ENCODE measurements around the gene STX5. TPM values are rescaled to one million over a fixed set of nuclear protein-coding genes. Genes with fewer than 3 reads are reported as not detected.

STX5 gene
- polyA plus RNA-seq, 3 donors = 36.4 to 39.6 (median 38.5) TPM

GRCh38 chr11:62847767-62848314, 16.0 kb upstream of the STX5 start:
- no CpG with 5 or more reads among the region's 1 CpG for WGBS (ENCODE audit: insufficient coverage)
- Histone ChIP-seq H3K4me2 (replicated peaks; ENCODE audit: extremely low read depth, low read length, poor library complexity, severe bottlenecking) (no peak overlapping the region), H3K9me3 (replicated peaks in 1 of 2; ENCODE audit: control insufficient read depth in 1 of 2, insufficient read depth in 1 of 2, low read length in 2 of 2) (no peaks in the 10 kb centered on the region), H3K27me3 (ENCODE audit: control insufficient read depth in 2 of 2, insufficient read depth in 2 of 2, low read length in 2 of 2) (no peaks in the 10 kb centered on the region), H3K4me3 (replicated peaks in 1 of 3; ENCODE audit: low read depth in 2 of 3, low read length in 3 of 3) (no peak overlapping the region), H3K79me2 (ENCODE audit: insufficient read depth, low read length) (peaks cover 2% of the 10 kb centered on the region), H4K20me1 (ENCODE audit: insufficient read depth, low read length) (peaks cover 10% of the 10 kb centered on the region), H2AFZ (ENCODE audit: insufficient read depth, low read depth, low read length, poor library complexity, severe bottlenecking) (no peak overlapping the region), H3K4me1 (ENCODE audit: control insufficient read depth in 1 of 2, insufficient read depth in 2 of 2, low read length in 2 of 2) (peaks cover 1 to 3% of the 10 kb centered on the region in 2 donors), H3K9ac (ENCODE audit: insufficient read depth, low read length, poor library complexity, severe bottlenecking) (no peak overlapping the region), H3K27ac (ENCODE audit: low read depth in 1 of 2, low read length in 2 of 2) (no peak overlapping the region), H3K36me3 (replicated peaks in 1 of 2; ENCODE audit: control insufficient read depth in 1 of 2, insufficient read depth in 2 of 2, low read length in 2 of 2) (peaks cover 14 to 17% of the 10 kb centered on the region in 2 donors)
- H3K36me3 Mint-ChIP-seq = peaks cover 14 to 17% of the 10 kb centered on the region in 2 donors
- H3K27ac Mint-ChIP-seq = no peak overlapping the region
- intact Hi-C loops (cut with micrococcal nuclease) = no loop called here
- H3K27me3 Mint-ChIP-seq (ENCODE audit: low read depth in 3 of 3) = no peaks in the 10 kb centered on the region
- H3K4me3 Mint-ChIP-seq = no peak overlapping the region
- peaks cover 7% of the 10 kb centered on the region for H3K4me1 Mint-ChIP-seq
- no peak for DNase-seq
- no peak for TF ChIP-seq CTCF (IDR thresholded peaks at IDR 0.05)
- H3K9me3 Mint-ChIP-seq = no peaks in the 10 kb centered on the region

- Histone ChIP-seq H3K4me2 (replicated peaks; ENCODE audit: extremely low read depth, low read length, poor library complexity, severe bottlenecking) (no peak overlapping the region), H3K27me3 (ENCODE audit: control insufficient read depth in 2 of 2, insufficient read depth in 2 of 2, low read length in 2 of 2) (no peaks in the 10 kb centered on the region), H3K36me3 (replicated peaks in 1 of 2; ENCODE audit: control insufficient read depth in 1 of 2, insufficient read depth in 2 of 2, low read length in 2 of 2) (peaks cover 0 to under 1% of the 10 kb centered on the region in 2 donors), H4K20me1 (ENCODE audit: insufficient read depth, low read length) (no peaks in the 10 kb centered on the region), H3K4me1 (ENCODE audit: control insufficient read depth in 1 of 2, insufficient read depth in 2 of 2, low read length in 2 of 2) (peaks cover 12 to 13% of the 10 kb centered on the region in 2 donors), H3K9me3 (replicated peaks in 1 of 2; ENCODE audit: control insufficient read depth in 1 of 2, insufficient read depth in 1 of 2, low read length in 2 of 2) (no peaks in the 10 kb centered on the region), H2AFZ (ENCODE audit: insufficient read depth, low read depth, low read length, poor library complexity, severe bottlenecking) (no peak overlapping the region), H3K4me3 (replicated peaks in 1 of 3; ENCODE audit: low read depth in 2 of 3, low read length in 3 of 3) (no peak overlapping the region), H3K27ac (ENCODE audit: low read depth in 1 of 2, low read length in 2 of 2) (no peak overlapping the region), H3K79me2 (ENCODE audit: insufficient read depth, low read length) (no peaks in the 10 kb centered on the region), H3K9ac (ENCODE audit: insufficient read depth, low read length, poor library complexity, severe bottlenecking) (no peak overlapping the region)
- Mint-ChIP-seq H3K27ac (no peak overlapping the region), H3K9me3 (no peaks in the 10 kb centered on the region), H3K4me3 (no peak overlapping the region), H3K36me3 (peaks cover 0 to 3% of the 10 kb centered on the region in 2 donors), H3K4me1 (no peaks in the 10 kb centered on the region), H3K27me3 (ENCODE audit: low read depth in 3 of 3) (no peaks in the 10 kb centered on the region)
- 100% methylated on average over 3 of the region's 3 CpGs for WGBS (ENCODE audit: insufficient coverage)
- no peak for TF ChIP-seq CTCF (IDR thresholded peaks at IDR 0.05)
- intact Hi-C loops (cut with micrococcal nuclease) = no loop called here
- no peak for DNase-seq
Observed at GRCh38 chr11:62846177-62846576, 14.3 kb upstream of the STX5 start.

All from CD14-positive monocyte (primary cell).